ENCODE measurements around the gene JPH2.

Gene JPH2

GRCh38 chr20:44123874-44124535 lies 63.0 kb downstream of the JPH2 start:
- no peak for DNase-seq

GRCh38 chr20:44123251-44123650 lies 63.7 kb downstream of the JPH2 start:
- DNase-seq: no peak

GRCh38 chr20:44120676-44121425 lies 66.1 kb downstream of the JPH2 start:
- DNase-seq: no peak

GRCh38 chr20:44118185-44119033 lies 68.6 kb downstream of the JPH2 start:
- DNase-seq: no peak

GRCh38 chr20:44117296-44118184 lies 69.4 kb downstream of the JPH2 start:
- no peak for DNase-seq

- no peak for DNase-seq
These were observed 71.0 kb downstream of the JPH2 start for GRCh38 chr20:44115762-44116644.

- no peak for DNase-seq
These were observed 71.8 kb downstream of the JPH2 start for GRCh38 chr20:44115181-44115580.

- DNase-seq: no peak
These were observed 73.2 kb downstream of the JPH2 start for GRCh38 chr20:44113618-44114376.

GRCh38 chr20:44112889-44113617 lies 73.9 kb downstream of the JPH2 start:
- no peak for DNase-seq

- no peak for DNase-seq
These were observed 74.5 kb downstream of the JPH2 start for GRCh38 chr20:44112456-44112855.

- no peak for DNase-seq
These were observed 75.2 kb downstream of the JPH2 start for GRCh38 chr20:44111712-44112335.

GRCh38 chr20:44110816-44111568 lies 76.0 kb downstream of the JPH2 start:
- no peak for DNase-seq

- DNase-seq: no peak
These were observed 77.0 kb downstream of the JPH2 start for GRCh38 chr20:44109951-44110361.

- DNase-seq: no peak
These were observed 80.4 kb downstream of the JPH2 start for GRCh38 chr20:44106615-44107014.

GRCh38 chr20:44104798-44105517 lies 82.0 kb downstream of the JPH2 start:
- DNase-seq: no peak

- DNase-seq: no peak
These were observed 84.4 kb downstream of the JPH2 start for GRCh38 chr20:44102582-44102981.

GRCh38 chr20:44099832-44100231 lies 87.2 kb downstream of the JPH2 start:
- no peak for DNase-seq

GRCh38 chr20:44098657-44099056 lies 88.3 kb downstream of the JPH2 start:
- no peak for DNase-seq

Data from activated gamma-delta T cell (primary cell).